ACHN (cell line): ENCODE measurements around the gene FRMD8.
"Not testable (repeated sequence)": the region's sequence is repeated elsewhere in the genome, so short reads cannot be mapped to it uniquely, and the experiment has no call there.

Source experiments
- DNase-seq: peaks from one replicate; pipeline ENCODE4 v3.0.0-alpha.2; 2015
- in situ Hi-C: cut with HindIII; loops from 2 replicates; pipeline ENCODE4 v1.10.0; 2017; ENCODE audit warnings: low sequenced_read_pairs, low pct_ligation_motif_present, low pct_unique_long_range_greater_than_20kb

Gene FRMD8

GRCh38 chr11:65442842-65443331 lies 56.5 kb downstream of the FRMD8 start:
- DNase-seq, result no peak
- in situ Hi-C loops, result no loop called here

DNA sequence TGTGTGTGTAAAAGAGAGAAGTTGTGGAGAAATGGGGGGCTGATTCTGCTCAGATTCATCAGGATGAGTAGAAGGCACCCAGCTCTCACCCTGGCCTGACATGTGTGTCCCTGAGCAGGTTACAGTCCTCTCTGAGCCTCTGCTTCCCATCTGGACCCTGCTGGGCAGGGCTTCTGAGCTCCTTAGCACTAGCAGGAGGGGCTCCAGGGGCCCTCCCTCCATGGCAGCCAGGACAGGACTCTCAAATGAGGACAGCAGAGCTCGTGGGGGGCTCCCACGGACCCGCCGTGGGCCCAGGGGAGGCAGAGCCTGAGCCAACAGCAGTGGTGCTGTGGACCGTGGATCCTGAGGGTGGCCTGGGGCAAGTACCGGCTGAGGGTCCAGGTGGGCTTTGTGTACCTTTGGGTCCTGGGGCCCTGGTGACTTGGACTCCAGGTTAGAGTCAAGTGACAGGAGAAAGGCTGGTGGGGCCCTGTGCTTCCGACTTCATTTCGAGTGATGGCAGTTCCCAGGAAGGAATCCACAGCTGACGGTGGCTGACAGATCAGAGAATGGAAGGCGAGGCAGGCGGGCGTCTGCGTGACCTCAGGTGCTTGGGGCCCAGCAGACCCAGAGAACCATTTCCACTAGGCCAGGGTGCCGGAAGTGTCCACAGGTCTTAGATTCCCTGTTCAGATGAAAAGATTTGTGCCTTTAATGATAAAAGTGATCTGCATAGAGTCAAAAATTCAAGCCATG lies 58.0 kb downstream of the FRMD8 start:
- DNase-seq, result peak; percentile 9
- in situ Hi-C loops, result no loop called here

DNA sequence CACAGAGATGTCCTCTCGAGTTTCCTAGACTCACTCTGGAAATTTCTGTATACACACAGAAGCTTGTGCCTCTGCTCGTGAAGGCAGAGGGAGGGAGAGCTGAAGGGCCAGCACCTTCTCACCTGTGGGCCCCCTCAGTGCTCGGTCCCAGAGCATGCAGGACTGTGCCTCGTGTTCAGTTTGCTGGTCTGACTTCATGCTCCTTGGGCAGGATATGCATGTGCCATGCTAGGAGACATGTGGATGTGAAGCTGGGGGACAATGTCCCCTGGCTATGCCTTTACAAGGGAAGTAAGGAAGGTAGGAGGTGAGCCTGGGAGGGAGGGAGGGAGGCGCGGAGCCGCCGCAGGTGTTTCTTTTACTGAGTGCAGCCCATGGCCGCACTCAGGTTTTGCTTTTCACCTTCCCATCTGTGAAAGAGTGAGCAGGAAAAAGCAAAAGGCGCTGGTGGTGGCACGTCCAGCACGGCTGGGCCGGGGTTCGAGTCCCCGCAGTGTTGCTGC lies 58.7 kb downstream of the FRMD8 start:
- DNase-seq, result peak; percentile 16
- in situ Hi-C loops, result no loop called here

GRCh38 chr11:65445604-65446445 lies 59.4 kb downstream of the FRMD8 start:
- in situ Hi-C loops, result no loop called here
- peak; percentile 24 for DNase-seq

- peak; percentile 18 for DNase-seq
- in situ Hi-C loops, result no loop called here
Observed at GRCh38 chr11:65446446-65447277, 60.2 kb downstream of the FRMD8 start.

DNA sequence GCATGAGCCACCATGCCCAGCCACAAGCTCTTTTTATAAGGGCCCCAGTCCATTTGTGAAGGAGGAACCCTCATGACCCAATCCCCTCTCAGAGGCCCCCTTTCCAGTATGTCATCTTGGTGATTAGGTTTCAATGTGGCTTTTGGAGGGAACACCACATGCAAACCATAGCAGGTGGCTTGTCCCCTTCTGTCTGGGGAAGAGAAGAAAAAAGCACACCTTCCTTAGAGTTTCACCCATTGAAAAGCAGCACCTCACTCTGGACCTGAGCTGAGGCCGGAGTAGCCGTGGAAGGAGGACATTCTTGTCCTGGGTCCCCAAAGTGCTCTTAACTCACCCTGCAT lies 61.6 kb downstream of the FRMD8 start:
- in situ Hi-C loops, result no loop called here
- peak; percentile 10 for DNase-seq

DNA sequence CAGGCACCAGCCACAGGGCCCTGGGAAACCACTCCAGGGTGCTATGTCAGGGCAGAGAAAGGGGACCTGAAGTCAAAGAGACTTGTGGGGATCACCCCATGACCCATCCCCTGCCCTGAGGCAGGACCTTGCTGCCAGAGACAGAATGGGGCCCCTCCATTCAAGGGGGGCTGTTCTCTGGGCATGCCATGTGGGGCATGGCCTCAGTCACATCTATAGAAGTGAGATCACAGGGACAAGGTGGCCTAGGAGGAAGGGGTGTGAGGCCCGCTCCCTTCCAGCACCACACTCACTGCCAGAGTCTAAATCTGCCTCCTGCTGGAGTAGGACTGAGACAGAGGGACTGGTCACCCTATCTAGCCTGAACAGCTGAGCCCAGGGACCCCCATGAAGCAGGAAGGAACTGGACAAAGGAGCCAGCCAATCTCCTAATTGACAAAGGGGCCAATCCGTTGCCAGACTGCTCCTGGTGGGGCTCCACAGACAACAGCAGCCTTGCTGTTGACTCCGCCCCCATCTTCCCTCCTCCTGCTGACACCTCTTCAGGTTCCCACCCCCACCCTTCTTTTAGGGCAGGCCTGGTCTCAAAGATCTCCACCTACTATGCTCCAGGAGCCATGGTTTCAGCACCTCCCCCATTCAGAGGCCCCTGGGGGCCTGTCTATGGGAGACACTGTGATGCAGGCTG lies 62.1 kb downstream of the FRMD8 start:
- peak; percentile 43 for DNase-seq
- in situ Hi-C loops, result no loop called here

DNA sequence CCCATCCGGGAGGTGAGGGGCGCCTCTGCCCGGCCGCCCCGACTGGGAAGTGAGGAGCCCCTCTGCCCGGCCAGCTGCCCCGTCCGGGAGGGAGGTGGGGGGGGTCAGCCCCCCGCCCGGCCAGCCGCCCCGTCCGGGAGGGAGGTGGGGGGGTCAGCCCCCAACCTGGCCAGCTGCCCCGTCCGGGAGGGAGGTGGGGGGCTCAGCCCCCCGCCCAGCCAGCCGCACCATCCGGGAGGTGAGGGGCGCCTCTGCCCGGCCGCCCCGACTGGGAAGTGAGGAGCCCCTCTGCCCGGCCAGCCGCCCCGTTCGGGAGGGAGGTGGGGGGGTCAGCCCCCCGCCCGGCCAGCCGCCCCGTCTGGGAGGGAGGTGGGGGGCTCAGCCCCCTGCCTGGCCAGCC lies 64.9 kb downstream of the FRMD8 start:
- in situ Hi-C loops, DNase-seq: not testable (repeated sequence)

- DNase-seq, in situ Hi-C loops: not testable (repeated sequence)
Observed at GRCh38 chr11:65452259-65452658, 65.8 kb downstream of the FRMD8 start.

DNA sequence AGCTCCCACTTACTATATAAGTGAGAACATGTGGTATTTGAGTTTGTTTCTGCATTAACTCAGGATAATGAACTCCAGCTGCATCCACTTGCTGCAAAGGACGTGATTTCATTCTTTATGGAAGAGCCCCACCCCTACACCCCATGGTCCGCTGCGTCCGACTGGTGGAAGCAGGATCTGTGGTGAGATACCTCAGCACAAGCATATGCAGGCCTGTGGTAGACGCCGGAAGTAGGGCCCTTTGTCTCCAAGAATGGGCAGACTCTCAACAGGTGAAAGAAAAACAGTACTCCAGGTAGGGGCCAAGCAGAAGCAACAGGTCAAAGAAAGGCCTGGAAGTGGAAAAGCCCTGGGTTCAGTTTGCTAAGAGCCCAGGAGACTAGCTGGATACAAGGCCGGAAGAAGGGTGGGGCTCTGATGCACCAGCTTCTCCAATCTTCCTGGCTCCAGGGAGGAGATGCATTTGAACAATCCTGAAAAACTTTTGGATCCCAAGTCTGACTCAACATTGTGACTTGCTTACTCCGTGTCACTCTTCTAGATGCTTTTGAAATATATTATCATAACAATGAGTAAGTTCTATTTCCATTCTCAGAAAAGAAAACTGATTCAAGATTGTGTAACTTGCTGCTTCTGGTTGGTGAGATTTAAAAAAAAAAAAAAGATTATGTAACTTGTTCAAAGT lies 66.5 kb downstream of the FRMD8 start:
- in situ Hi-C loops, result no loop called here
- no peak for DNase-seq

DNA sequence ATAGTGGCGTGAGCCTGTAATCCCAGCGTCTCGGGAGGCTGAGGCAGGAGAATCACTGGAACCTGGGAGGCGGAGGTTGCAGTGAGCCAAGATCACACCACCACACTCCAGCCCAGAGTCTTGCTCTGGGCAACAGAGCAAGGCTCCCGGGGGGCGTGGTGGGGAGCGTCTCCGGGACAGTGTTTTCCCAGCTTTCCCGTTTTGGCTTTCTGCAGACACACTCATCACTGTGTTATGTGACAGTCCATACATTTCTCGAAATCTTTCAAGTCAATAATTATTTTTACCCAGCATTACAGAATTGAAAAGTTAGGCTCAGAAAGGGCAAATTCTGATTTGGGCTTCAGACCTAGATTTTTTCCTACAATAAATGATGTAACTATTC lies 67.9 kb downstream of the FRMD8 start:
- DNase-seq, result peak; percentile 20
- in situ Hi-C loops, result no loop called here

- in situ Hi-C loops, result no loop called here
- peak; percentile 83 for DNase-seq
Observed at GRCh38 chr11:65454696-65455456, 68.4 kb downstream of the FRMD8 start.

DNA sequence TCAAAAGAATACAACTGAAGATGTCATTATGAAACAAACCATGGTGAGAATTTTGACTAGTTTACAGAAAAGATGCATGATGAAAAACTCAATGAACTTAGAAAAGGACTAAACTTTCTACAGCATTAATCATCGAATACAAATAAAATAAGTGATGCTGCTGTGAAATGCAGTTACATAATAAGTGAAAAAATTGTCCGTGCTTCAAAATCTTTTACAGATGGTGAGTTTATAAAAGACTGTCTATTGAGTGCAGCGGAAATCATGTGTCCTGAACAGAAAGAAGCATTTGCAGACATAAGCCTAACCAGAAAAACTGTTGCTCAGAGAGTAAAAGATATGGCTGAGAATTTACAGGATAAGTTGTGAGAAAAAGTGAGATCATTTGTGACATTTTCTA lies 70.0 kb downstream of the FRMD8 start:
- in situ Hi-C loops, result no loop called here
- no peak for DNase-seq

DNA sequence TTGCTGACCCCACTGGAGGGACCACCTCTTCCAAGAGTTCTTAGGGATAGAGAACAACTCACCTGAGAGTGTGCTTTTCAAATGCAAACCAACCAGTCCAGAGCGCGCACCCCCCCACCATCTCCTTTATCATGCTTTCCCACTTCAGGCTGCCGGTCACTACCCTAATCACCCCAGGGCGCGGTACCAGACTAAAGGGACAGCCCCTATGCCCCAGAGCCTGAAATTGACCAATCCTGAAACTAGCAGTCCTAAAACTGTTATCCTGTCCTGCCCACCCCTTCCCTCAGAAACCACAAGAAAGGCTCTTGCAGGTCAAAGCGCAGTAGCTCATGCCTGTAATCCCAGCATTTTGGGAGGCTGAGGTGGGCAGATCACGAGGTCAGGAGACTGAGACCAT lies 73.1 kb downstream of the FRMD8 start:
- no peak for DNase-seq
- in situ Hi-C loops, result no loop called here
